Cardiac septum (tissue), 1 donor: ENCODE results near the gene FAM219B. TPM values are rescaled to one million over a fixed set of nuclear protein-coding genes. Genes with fewer than 3 reads are reported as not detected.
"Not testable (repeated sequence)": the region's sequence is repeated elsewhere in the genome, so short reads cannot be mapped to it uniquely, and the experiment has no call there.

Experiments used
- DNase-seq: peaks from one replicate; pipeline ENCODE4 v3.0.0-alpha.2; 2020; ENCODE audit warnings: low spot score
- intact Hi-C: fragments of 100-400 bp; cut with DNase I; formaldehyde crosslinking; loops from one replicate; pipeline ENCODE4 v1.14.0; 2022
- total RNA-seq: library from RNA; stranded (reverse); fragmentation: NEBNext Ultra II Directional; extraction: Animal tissue kit (Norgen Biotek cat#: 25700); gene quantifications from one replicate; pipeline ENCODE4 v1.2.1, GENCODE V29; 2021
- donor health status: DM: no; HTN: no; CAD: no.

FAM219B gene
- total RNA-seq, 1 donor from 2014 or later: 62.5 TPM

- intact Hi-C loops: loop anchor here (2.0 kb wide), 1 partner anchor 35 kb away; the partner anchor contains the start of gene SCAMP2
- DNase-seq: no peak
Measured at GRCh38 chr15:74907163-74907870, 666 bp upstream of the FAM219B start.

- no peak for DNase-seq
- intact Hi-C loops: loop anchor here (1.0 to 2.0 kb wide), 2 partner anchors 31 to 33 kb away; partner anchors contain the start of gene SCAMP2
Measured at GRCh38 chr15:74906067-74906449, 593 bp downstream of the FAM219B start.

GRCh38 chr15:74904190-74904805 lies 2.4 kb downstream of the FAM219B start:
- intact Hi-C loops: loop anchor here (5.0 kb wide), 1 partner anchor 117 kb away; no protein-coding TSS in a partner anchor
- DNase-seq: no peak

- intact Hi-C loops: loop anchor here (2.0 to 5.0 kb wide), 2 partner anchors 61 to 116 kb away; partner anchors contain the start of gene ULK3
- DNase-seq: no peak
Measured at GRCh38 chr15:74903676-74904075, 3.0 kb downstream of the FAM219B start.

GRCh38 chr15:74902295-74903075 lies 4.2 kb downstream of the FAM219B start:
- DNase-seq: no peak
- intact Hi-C loops: loop anchor here (2.0 to 5.0 kb wide), 2 partner anchors 60 to 115 kb away; partner anchors contain the start of gene ULK3

GRCh38 chr15:74901612-74902063 lies 5.0 kb downstream of the FAM219B start:
- intact Hi-C loops: loop anchor here (2.0 to 5.0 kb wide), 2 partner anchors 59 to 114 kb away; partner anchors contain the start of gene ULK3
- no peak for DNase-seq

- DNase-seq: no peak
- intact Hi-C loops: no loop called here
Measured at GRCh38 chr15:74897300-74897701, 9.3 kb downstream of the FAM219B start.

GRCh38 chr15:74896316-74896715 lies 10.3 kb downstream of the FAM219B start:
- no peak for DNase-seq
- intact Hi-C loops: no loop called here

GRCh38 chr15:74895830-74896229 lies 10.8 kb downstream of the FAM219B start:
- intact Hi-C loops: no loop called here
- no peak for DNase-seq

- DNase-seq, intact Hi-C loops: not testable (repeated sequence)
Measured at GRCh38 chr15:74894383-74894782, 12.3 kb downstream of the FAM219B start.

- no peak for DNase-seq
- intact Hi-C loops: no loop called here
Measured at GRCh38 chr15:74893627-74894026, 13.0 kb downstream of the FAM219B start.

DNA sequence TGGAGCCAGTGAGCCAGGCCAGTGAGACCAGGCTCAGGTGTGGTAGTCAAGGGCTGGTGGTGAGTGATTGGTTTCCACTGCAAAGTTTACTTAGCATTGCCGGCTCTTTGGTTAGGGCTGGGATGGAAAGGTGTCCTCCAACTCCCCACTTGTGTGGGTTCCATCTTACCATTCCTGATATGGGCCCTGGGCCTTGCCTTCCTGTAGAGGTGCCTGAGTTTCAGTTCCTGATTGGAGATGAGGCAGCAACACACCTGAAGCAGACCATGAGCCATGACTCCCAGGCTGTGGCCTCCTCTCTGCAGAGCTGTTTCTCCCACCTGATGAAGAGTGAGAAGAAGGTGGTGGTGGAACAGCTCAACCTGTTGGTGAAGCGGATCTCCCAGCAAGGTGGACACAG lies 13.7 kb downstream of the FAM219B start:
- no peak for DNase-seq
- intact Hi-C loops: no loop called here

- intact Hi-C loops: no loop called here
- no peak for DNase-seq
Measured at GRCh38 chr15:74892313-74892712, 14.3 kb downstream of the FAM219B start.

DNA sequence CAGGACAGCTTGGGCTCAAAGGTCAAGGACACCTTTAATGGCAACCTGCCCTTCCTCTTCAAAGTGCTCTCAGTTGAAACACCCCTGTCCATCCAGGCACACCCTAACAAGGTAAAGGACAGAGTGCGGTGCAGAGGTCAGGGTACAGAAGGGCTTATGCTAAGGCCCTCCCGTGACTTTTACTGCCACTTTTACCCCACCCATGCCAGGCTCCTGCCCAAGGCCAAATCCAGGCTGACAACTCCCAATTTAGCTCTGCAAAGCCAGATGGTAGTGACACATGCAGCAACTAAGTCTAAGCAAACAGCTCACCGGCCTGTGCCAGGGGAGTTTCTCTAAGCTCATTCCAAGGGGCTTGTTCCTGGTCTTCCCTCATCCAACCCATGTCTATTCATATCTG lies 15.2 kb downstream of the FAM219B start:
- intact Hi-C loops: no loop called here
- no peak for DNase-seq

DNA sequence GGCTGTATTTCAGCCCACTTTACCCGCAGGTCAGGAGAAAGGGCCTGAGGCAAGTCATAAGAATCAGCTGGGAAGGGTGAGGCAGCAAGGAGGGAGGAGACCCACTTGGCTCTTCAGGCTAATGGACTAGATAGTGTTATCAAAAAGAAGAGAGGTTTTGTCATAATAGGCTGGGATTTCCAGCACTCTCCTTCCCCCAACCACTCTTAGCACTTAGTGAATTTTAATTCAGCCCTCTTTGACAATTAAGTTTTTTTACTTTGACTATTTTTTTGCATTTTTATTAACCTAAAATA lies 16.0 kb downstream of the FAM219B start:
- no peak for DNase-seq
- intact Hi-C loops: no loop called here

DNA sequence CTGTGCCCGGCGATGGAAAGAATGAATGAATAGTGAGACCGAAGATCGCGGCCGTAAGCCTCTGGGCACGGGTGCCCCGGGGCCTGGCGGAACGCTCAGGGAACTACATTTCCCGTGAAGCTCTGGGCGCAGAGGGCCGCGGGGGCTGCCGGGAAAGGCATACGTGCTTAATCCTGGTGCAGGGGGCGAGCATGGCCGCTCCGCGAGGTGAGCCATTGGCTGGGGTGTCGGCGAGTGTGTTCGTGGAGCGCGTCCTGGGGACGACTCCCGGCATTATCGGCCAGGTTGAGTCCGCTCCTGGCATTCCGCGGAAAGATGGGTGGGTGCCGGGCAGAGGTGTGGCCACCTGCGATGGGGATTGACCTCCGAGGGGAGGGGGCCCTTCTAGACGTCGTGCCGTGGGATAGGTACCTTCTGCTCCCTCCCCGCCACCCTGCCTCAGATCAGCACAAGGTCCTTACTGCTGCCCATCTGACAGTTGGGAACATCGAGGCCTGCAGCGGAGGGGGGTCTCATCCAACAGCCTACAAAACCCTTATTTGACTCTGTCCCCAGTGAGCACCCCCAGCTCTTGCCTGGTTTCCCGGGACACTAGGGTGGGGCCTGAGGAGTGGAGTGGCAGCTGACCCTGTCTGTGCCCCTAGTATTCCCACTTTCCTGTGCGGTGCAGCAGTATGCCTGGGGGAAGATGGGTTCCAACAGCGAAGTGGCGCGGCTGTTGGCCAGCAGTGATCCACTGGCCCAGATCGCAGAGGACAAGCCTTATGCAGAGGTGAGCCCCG lies 16.6 kb downstream of the FAM219B start, which contains the start of gene MPI:
Gene MPI, plus strand, starts transcription at position 160 of the 782 bp plus-strand sequence. Its CDS starts 32 bp downstream, at position 192.
- intact Hi-C loops: no loop called here
- DNase-seq: peak; percentile 95

DNA sequence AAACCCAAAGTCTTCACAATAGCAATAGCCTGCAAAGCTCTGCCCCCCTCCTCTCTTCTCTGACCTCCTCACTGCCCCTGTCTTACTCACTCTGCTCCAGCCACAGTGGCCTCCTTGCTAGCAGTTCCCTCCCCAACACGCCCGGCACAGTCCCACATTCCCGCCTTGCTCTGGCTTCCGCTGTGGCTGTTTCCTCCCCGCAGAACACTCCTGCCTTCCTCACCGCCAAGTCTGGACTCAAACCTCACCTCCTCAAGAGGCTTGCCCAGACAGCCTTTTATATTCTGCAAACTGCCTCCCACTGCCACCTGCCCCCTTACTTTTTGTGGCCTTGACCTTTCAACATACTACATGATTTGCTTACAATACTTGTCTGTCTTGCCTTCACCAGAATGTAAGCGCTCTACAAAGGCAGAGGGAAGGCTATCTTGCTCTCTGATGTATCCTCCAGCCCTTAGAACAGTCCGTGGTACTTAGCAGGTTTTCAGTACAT lies 17.2 kb downstream of the FAM219B start:
- no peak for DNase-seq
- intact Hi-C loops: no loop called here

DNA sequence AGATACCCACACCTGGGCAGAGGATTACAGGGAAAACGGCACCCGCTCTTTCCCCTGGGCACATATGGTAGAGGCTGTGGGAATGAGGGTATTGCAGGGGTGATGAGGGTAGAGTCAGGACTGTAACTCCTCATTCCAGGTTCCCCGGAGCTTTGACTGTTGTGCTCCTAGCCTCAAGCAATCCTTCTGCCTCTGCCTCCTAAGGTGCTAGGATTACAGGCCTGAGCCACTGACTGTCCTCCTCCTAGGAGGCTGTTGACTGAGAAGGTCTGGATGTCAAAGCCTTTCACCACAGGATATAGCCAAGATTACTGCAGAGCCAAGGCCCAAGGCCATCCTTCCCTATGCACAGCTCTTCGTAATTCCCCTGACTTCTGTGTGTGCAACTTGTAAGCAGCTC lies 17.9 kb downstream of the FAM219B start:
- no peak for DNase-seq
- intact Hi-C loops: no loop called here

GRCh38 chr15:74887537-74888193 lies 19.0 kb downstream of the FAM219B start:
- intact Hi-C loops, DNase-seq: not testable (repeated sequence)
